ENCODE data around the gene CALN1. TPM values are rescaled to one million over a fixed set of nuclear protein-coding genes. Genes with fewer than 3 reads are reported as not detected.

The CALN1 gene
- polyA plus RNA-seq, 1 donor (not counting 4 experiments of a cell fraction or from before 2014, with no cell fraction given): not detected

DNA sequence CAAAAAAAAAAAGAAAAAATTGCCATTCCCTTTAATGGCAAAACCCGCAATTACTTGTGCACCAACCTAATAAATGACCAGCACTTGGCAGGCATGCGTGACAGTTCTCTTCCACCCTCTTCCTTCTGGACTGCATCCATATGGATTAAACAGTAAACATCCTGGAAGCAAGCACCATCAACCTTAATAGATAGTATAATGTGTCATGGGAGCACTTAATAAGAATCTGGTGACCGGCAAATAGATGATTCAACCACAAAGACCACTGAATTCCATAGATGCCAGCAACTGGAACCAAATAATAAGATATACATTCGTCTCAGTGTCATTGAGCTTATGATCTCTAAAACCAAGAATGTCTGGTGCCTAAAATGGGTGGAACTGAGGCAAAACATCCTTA is 610.2 kb downstream of the CALN1 start:
- H2AFZ ChIP-seq (ENCODE audit: control insufficient read depth, low read length): no peak overlapping the region
- peaks cover 8% of the 10 kb centered on the region for H3K9me3 ChIP-seq (ENCODE audit: control insufficient read depth, low read depth, low read length)
- no peaks in the 10 kb centered on the region for H3K79me2 ChIP-seq (ENCODE audit: control insufficient read depth, insufficient read depth, low read length)
- FAIRE-seq: no peak
- TF ChIP-seq, protein P1, sequence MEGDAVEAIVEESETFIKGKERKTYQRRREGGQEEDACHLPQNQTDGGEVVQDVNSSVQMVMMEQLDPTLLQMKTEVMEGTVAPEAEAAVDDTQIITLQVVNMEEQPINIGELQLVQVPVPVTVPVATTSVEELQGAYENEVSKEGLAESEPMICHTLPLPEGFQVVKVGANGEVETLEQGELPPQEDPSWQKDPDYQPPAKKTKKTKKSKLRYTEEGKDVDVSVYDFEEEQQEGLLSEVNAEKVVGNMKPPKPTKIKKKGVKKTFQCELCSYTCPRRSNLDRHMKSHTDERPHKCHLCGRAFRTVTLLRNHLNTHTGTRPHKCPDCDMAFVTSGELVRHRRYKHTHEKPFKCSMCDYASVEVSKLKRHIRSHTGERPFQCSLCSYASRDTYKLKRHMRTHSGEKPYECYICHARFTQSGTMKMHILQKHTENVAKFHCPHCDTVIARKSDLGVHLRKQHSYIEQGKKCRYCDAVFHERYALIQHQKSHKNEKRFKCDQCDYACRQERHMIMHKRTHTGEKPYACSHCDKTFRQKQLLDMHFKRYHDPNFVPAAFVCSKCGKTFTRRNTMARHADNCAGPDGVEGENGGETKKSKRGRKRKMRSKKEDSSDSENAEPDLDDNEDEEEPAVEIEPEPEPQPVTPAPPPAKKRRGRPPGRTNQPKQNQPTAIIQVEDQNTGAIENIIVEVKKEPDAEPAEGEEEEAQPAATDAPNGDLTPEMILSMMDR (optimal IDR thresholded peaks at IDR 0.05 in 1 of 3, IDR thresholded peaks at IDR 0.05 in 1 of 3, conservative IDR thresholded peaks at IDR 0.05 in 1 of 3; ENCODE audit: extremely low read depth in 1 of 3, insufficient read depth in 2 of 3, low read length in 3 of 3): no peak
- no peak for TF ChIP-seq EZH2 (IDR thresholded peaks at IDR 0.05; ENCODE audit: low read length)
- no peak overlapping the region for H3K9ac ChIP-seq (ENCODE audit: control insufficient read depth, extremely low read depth, insufficient read depth, low read length)
- H3K27ac ChIP-seq (ENCODE audit: control insufficient read depth, insufficient read depth, low read length): no peak overlapping the region
- H3K27me3 ChIP-seq (ENCODE audit: control insufficient read depth, extremely low read depth, insufficient read depth, low read length): no peaks in the 10 kb centered on the region
- H3K9me1 ChIP-seq (ENCODE audit: control insufficient read depth, extremely low read depth, insufficient read depth, low read length): no peaks in the 10 kb centered on the region
- H3K4me3 ChIP-seq (ENCODE audit: control insufficient read depth in 2 of 3, extremely low read depth in 1 of 3, insufficient read depth in 2 of 3, low read depth in 1 of 3, low read length in 3 of 3): no peak overlapping the region
- no peak overlapping the region for H3K4me2 ChIP-seq (ENCODE audit: control insufficient read depth, extremely low read depth, insufficient read depth, low read depth, low read length)
- no peaks in the 10 kb centered on the region for H4K20me1 ChIP-seq (ENCODE audit: control insufficient read depth, extremely low read depth, insufficient read depth, low read length)
- no peak for DNase-seq (ENCODE audit: low read depth, low spot score)
- no peaks in the 10 kb centered on the region for H3K4me1 ChIP-seq (ENCODE audit: control insufficient read depth, extremely low read depth, insufficient read depth, low read length)
- dilution Hi-C loops (cut with MboI; ENCODE audit: extremely low pct_ligation_motif_present, low sequenced_read_pairs): no loop called here
- no peaks in the 10 kb centered on the region for H3K36me3 ChIP-seq (ENCODE audit: control insufficient read depth in 2 of 2, extremely low read depth in 1 of 2, insufficient read depth in 2 of 2, low read length in 2 of 2)

DNA sequence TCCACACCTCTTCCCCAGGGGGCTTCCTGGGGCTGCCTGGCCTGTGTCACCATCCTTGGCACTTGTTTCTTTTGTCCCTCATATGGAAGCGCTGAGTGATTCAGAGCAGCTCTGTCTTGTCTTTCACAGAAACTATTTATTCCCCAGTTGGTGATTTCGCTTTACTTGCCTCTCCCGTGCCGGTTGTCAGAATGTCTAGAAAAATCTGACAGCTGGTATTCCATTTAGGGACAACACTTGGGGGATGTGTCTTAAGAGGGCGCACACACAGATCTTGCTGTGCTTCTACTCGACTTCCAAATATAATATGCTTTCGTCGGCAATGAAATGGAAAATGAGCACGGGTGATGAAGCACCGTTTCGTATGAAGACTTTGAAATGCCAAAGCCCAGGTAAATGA is 611.8 kb downstream of the CALN1 start:
- dilution Hi-C loops (cut with MboI; ENCODE audit: extremely low pct_ligation_motif_present, low sequenced_read_pairs): no loop called here
- TF ChIP-seq, protein P1 (optimal IDR thresholded peaks at IDR 0.05 in 1 of 3, IDR thresholded peaks at IDR 0.05 in 1 of 3, conservative IDR thresholded peaks at IDR 0.05 in 1 of 3; ENCODE audit: extremely low read depth in 1 of 3, insufficient read depth in 2 of 3, low read length in 3 of 3): no peak
- no peak for TF ChIP-seq EZH2 (IDR thresholded peaks at IDR 0.05; ENCODE audit: low read length)
- Histone ChIP-seq H3K4me1 (ENCODE audit: control insufficient read depth, extremely low read depth, insufficient read depth, low read length) (no peaks in the 10 kb centered on the region), H3K79me2 (ENCODE audit: control insufficient read depth, insufficient read depth, low read length) (no peaks in the 10 kb centered on the region), H3K4me2 (ENCODE audit: control insufficient read depth, extremely low read depth, insufficient read depth, low read depth, low read length) (no peak overlapping the region), H2AFZ (ENCODE audit: control insufficient read depth, low read length) (no peak overlapping the region), H3K4me3 (ENCODE audit: control insufficient read depth in 2 of 3, extremely low read depth in 1 of 3, insufficient read depth in 2 of 3, low read depth in 1 of 3, low read length in 3 of 3) (no peak overlapping the region), H3K36me3 (ENCODE audit: control insufficient read depth in 2 of 2, extremely low read depth in 1 of 2, insufficient read depth in 2 of 2, low read length in 2 of 2) (no peaks in the 10 kb centered on the region), H3K9ac (ENCODE audit: control insufficient read depth, extremely low read depth, insufficient read depth, low read length) (no peak overlapping the region), H3K27me3 (ENCODE audit: control insufficient read depth, extremely low read depth, insufficient read depth, low read length) (no peaks in the 10 kb centered on the region), H3K27ac (ENCODE audit: control insufficient read depth, insufficient read depth, low read length) (no peak overlapping the region), H4K20me1 (ENCODE audit: control insufficient read depth, extremely low read depth, insufficient read depth, low read length) (no peaks in the 10 kb centered on the region), H3K9me3 (ENCODE audit: control insufficient read depth, low read depth, low read length) (peaks cover 4% of the 10 kb centered on the region), H3K9me1 (ENCODE audit: control insufficient read depth, extremely low read depth, insufficient read depth, low read length) (no peaks in the 10 kb centered on the region)
- DNase-seq (ENCODE audit: low read depth, low spot score) (no peak), FAIRE-seq (no peak)
